OCI-LY3 (cell line): Measurements from ENCODE around the gene PSMA6.

Source experiments
- H2AFZ ChIP-seq: fragments of 200-600, 300-600 bp; shearing (Covaris generic); 2 replicates; pipeline ENCODE4 v1.6.0; 2014; ENCODE audit warnings: antibody characterized with exemption, low read depth, low read length
- H3K27ac ChIP-seq: fragments of 200-600, 300-600 bp; sonication (generic); 2 replicates; pipeline ENCODE4 v1.5.1; 2014; ENCODE audit warnings: mild to moderate bottlenecking, low read length, moderate library complexity, mixed read lengths
- H3K27me3 ChIP-seq: fragments of 200-600, 300-600 bp; sonication (generic); 2 replicates; pipeline ENCODE4 v1.6.1; 2014; ENCODE audit warnings: low read depth, low read length, mixed read lengths
- H3K36me3 ChIP-seq: fragments of 200-600, 300-600 bp; sonication (generic); replicated peaks from 2 replicates; pipeline ENCODE3; 2014; ENCODE audit warnings: low read depth, low read length, mixed read lengths
- H3K4me1 ChIP-seq: fragments of 300-600, 200-600 bp; sonication (generic); 2 replicates; pipeline ENCODE4 v1.6.1; 2014; ENCODE audit warnings: low read length, mixed read lengths
- H3K4me2 ChIP-seq: fragments of 200-600, 300-600 bp; sonication (generic); 2 replicates; pipeline ENCODE4 v1.6.1; 2014; ENCODE audit warnings: low read length, mixed read lengths
- H3K4me3 ChIP-seq: fragments of 300-600, 200-600 bp; sonication (generic); 2 replicates; pipeline ENCODE4 v1.5.1; 2014; ENCODE audit warnings: antibody characterized with exemption, mild to moderate bottlenecking, low read length, moderate library complexity
- H3K79me2 ChIP-seq: fragments of 300-600, 200-600 bp; shearing (Covaris generic); 2 replicates; pipeline ENCODE4 v1.6.1; 2014; ENCODE audit warnings: mild to moderate bottlenecking, low read length, mixed read lengths
- H3K9ac ChIP-seq: fragments of 300-600, 200-600 bp; shearing (Covaris generic); 2 replicates; pipeline ENCODE4 v1.6.0; 2014; ENCODE audit warnings: mild to moderate bottlenecking, low read length, moderate library complexity
- H3K9me3 ChIP-seq: fragments of 200-600, 300-600 bp; shearing (Covaris generic); 2 replicates; pipeline ENCODE4 v1.6.1; 2014; ENCODE audit warnings: low read length, mixed read lengths; ENCODE audit not compliant: insufficient read depth
- H4K20me1 ChIP-seq: fragments of 200-600, 300-600 bp; sonication (generic); 2 replicates; pipeline ENCODE4 v1.6.1; 2016; ENCODE audit warnings: low read length, mixed read lengths; ENCODE audit not compliant: insufficient read depth
- EZH2phosphoT487 ChIP-seq: fragments of 200-600 bp; shearing (Covaris generic); IDR thresholded peaks from 2 replicates; pipeline ENCODE4 v1.6.1; 2018; ENCODE audit warnings: antibody characterized with exemption, mixed run types, low read depth
- TF ChIP-seq, protein P1 (sequence below): fragments of 200-600, 300-600 bp; sonication (generic); IDR thresholded peaks from 2 replicates; pipeline ENCODE4 v1.5.1; 2014; ENCODE audit warnings: antibody characterized with exemption, low read length, low read depth

The PSMA6 gene

DNA sequence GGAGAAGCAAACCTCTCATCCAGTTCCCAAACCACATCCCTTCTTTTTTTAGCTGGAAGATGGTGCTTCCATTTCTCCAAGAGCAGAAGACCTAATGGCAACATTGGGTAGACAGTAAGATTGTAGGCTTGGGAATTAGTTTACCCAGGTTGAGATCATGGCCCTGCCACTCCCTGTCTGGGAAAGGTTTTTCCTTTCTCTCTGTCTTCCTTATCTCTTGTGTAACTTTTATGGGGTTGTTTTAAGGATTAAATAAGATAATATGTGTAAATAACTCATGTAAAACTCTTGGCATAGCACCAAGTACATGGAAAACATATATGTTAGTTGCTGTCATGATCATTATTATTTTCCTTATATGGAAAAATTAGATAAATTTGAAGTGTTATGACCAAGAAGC is 23.2 kb upstream of the PSMA6 start:
- Histone ChIP-seq H3K79me2 (no peaks in the 10 kb centered on the region), H3K27ac (no peak overlapping the region), H3K9ac (no peak overlapping the region), H3K27me3 (no peaks in the 10 kb centered on the region), H3K4me2 (no peak overlapping the region), H2AFZ (no peak overlapping the region), H4K20me1 (no peaks in the 10 kb centered on the region), H3K36me3 (peaks cover 6% of the 10 kb centered on the region), H3K9me3 (no peaks in the 10 kb centered on the region), H3K4me1 (peaks cover 3% of the 10 kb centered on the region), H3K4me3 (no peak overlapping the region)
- TF ChIP-seq, protein P1, sequence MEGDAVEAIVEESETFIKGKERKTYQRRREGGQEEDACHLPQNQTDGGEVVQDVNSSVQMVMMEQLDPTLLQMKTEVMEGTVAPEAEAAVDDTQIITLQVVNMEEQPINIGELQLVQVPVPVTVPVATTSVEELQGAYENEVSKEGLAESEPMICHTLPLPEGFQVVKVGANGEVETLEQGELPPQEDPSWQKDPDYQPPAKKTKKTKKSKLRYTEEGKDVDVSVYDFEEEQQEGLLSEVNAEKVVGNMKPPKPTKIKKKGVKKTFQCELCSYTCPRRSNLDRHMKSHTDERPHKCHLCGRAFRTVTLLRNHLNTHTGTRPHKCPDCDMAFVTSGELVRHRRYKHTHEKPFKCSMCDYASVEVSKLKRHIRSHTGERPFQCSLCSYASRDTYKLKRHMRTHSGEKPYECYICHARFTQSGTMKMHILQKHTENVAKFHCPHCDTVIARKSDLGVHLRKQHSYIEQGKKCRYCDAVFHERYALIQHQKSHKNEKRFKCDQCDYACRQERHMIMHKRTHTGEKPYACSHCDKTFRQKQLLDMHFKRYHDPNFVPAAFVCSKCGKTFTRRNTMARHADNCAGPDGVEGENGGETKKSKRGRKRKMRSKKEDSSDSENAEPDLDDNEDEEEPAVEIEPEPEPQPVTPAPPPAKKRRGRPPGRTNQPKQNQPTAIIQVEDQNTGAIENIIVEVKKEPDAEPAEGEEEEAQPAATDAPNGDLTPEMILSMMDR = no peak
- TF ChIP-seq EZH2phosphoT487 = no peak

GRCh38 chr14:35274805-35275204 is 17.4 kb upstream of the PSMA6 start:
- Histone ChIP-seq H3K9me3 (no peaks in the 10 kb centered on the region), H3K79me2 (no peaks in the 10 kb centered on the region), H3K9ac (no peak overlapping the region), H3K27ac (no peak overlapping the region), H3K4me2 (no peak overlapping the region), H4K20me1 (no peaks in the 10 kb centered on the region), H3K4me1 (no peaks in the 10 kb centered on the region), H3K27me3 (no peaks in the 10 kb centered on the region), H3K4me3 (no peak overlapping the region), H2AFZ (no peak overlapping the region), H3K36me3 (peaks cover 7% of the 10 kb centered on the region)
- TF ChIP-seq, protein P1 = no peak
- TF ChIP-seq EZH2phosphoT487 = no peak

DNA sequence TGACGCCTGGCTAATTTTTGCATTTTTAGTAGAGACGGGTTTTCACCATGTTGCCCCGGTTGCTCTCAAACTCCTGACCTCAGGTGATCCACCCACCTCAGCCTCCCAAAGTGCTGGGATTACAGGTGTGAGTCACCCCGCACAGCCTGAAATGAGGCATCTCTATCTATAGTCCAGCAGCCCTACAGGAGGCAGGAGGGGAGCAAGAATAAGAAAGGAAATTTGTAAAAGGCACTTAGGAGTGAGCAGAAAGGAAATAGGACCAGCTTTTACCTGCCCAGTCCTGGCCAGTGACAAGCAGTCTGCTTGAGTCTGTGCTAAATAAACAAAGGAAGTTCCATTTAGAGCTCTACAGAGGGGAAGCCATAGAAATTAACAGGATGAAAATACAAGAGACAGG is 15.0 kb upstream of the PSMA6 start:
- Histone ChIP-seq H3K4me2 (no peak overlapping the region), H2AFZ (no peak overlapping the region), H3K27ac (no peak overlapping the region), H3K27me3 (no peaks in the 10 kb centered on the region), H3K36me3 (peaks cover 11% of the 10 kb centered on the region), H3K4me3 (no peak overlapping the region), H4K20me1 (no peaks in the 10 kb centered on the region), H3K79me2 (no peaks in the 10 kb centered on the region), H3K4me1 (no peaks in the 10 kb centered on the region), H3K9me3 (no peaks in the 10 kb centered on the region), H3K9ac (no peak overlapping the region)
- TF ChIP-seq, protein P1 = no peak
- no peak for TF ChIP-seq EZH2phosphoT487

GRCh38 chr14:35279369-35279768 is 12.8 kb upstream of the PSMA6 start:
- Histone ChIP-seq H3K9ac (no peak overlapping the region), H3K27ac (no peak overlapping the region), H3K27me3 (peaks cover 7% of the 10 kb centered on the region; the same call in 1 of the 2 replicates), H4K20me1 (no peaks in the 10 kb centered on the region), H2AFZ (no peak overlapping the region), H3K9me3 (no peaks in the 10 kb centered on the region), H3K4me3 (no peak overlapping the region), H3K4me2 (no peak overlapping the region), H3K36me3 (peaks cover 11% of the 10 kb centered on the region), H3K4me1 (peaks cover 5% of the 10 kb centered on the region), H3K79me2 (no peaks in the 10 kb centered on the region)
- TF ChIP-seq, protein P1 = no peak
- TF ChIP-seq EZH2phosphoT487 = no peak
